K562 (cell line): ENCODE results near the gene DDX18. TPM values are rescaled to one million over a fixed set of nuclear protein-coding genes. Genes with fewer than 3 reads are reported as not detected.

Experiments
- EZH2 ChIP-seq: IDR thresholded peaks from 2 replicates; pipeline ENCODE4 v1.6.1; 2012; ENCODE audit warnings: low read depth, mild to moderate bottlenecking, inconsistent platforms, low read length, borderline replicate concordance
- GATAD2A ChIP-seq: fragments of 450-650 bp; IDR thresholded peaks from 2 replicates; pipeline ENCODE4 v1.6.1; 2017
- GTF2F1 ChIP-seq: IDR thresholded peaks from 2 replicates; pipeline ENCODE4 v1.6.1; 2011; ENCODE audit warnings: low read depth, low read length, improper control_type of control experiment
- HOXB6 ChIP-seq: fragments of 250-450 bp; sonication (Bioruptor Pico); IDR thresholded peaks from 2 replicates; pipeline ENCODE4 v1.5.1; 2022; ENCODE audit warnings: mild to moderate bottlenecking, borderline replicate concordance
- POLR2B ChIP-seq: fragments of 450-650 bp; IDR thresholded peaks from 2 replicates; pipeline ENCODE4 v1.6.1; 2018; ENCODE audit warnings: low read depth; ENCODE audit not compliant: partially characterized antibody
- RBFOX2 ChIP-seq: fragments of 200-400 bp; formaldehyde crosslinking; IDR thresholded peaks from 2 replicates; pipeline ENCODE4 v1.6.1; 2017; ENCODE audit warnings: low read depth, mild to moderate bottlenecking, low read length, moderate library complexity
- ZFX ChIP-seq: sonication (generic); formaldehyde crosslinking; IDR thresholded peaks from 2 replicates; pipeline ENCODE4 v1.8.0; 2022; ENCODE audit warnings: mild to moderate bottlenecking, missing genetic modification reagents, moderate library complexity
- polyA plus RNA-seq, 8 experiments: library from polyadenylated mRNA; depleted of rRNA in 4 of 8; stranded (reverse) in 5 of 8; unstranded in 3 of 8; fragments of >200 nt; fragmentation: Nextera tagmentation in 2 of 8; fragmentation: Illumina TruSeq in 1 of 8; extraction: Ambion mirVana in 2 of 8; extraction: Trizol in 1 of 8; gene quantifications; 2 replicates each; pipeline versions ENCODE4 v1.2.1 to v1.2.3, GENCODE V29; 2011 to 2014; ENCODE audit warnings: inconsistent platforms in 1 of 8, missing spikeins in 1 of 8
- total RNA-seq, 7 experiments: library from RNA; depleted of rRNA in 6 of 7; stranded (reverse); fragments of >200 nt in 6 of 7; fragmentation: Illumina TruSeq in 2 of 7; extraction: Trizol in 2 of 7; gene quantifications; 2 replicates each; pipeline versions ENCODE4 v1.2.1 to v1.2.3, GENCODE V29; 2011 to 2021; ENCODE audit warnings: low replicate concordance in 1 of 7
- TF ChIP-seq, protein P1 (sequence below): IDR thresholded peaks from 3 replicates; pipeline ENCODE4 v1.6.1; 2011; ENCODE audit warnings: borderline replicate concordance, mild to moderate bottlenecking, moderate library complexity; ENCODE audit not compliant: insufficient read length; ENCODE audit errors: extremely low read depth
- TF ChIP-seq, protein P2 (sequence below): fragments of 450-650 bp; IDR thresholded peaks from 2 replicates; pipeline ENCODE4 v1.7.0; 2016; ENCODE audit warnings: borderline replicate concordance

DDX18 gene
- total and polyA plus RNA-seq, 9 of the 15 experiments (the other 6 are each of a cell fraction or from before 2014, with no cell fraction given) = 67.9 to 156 (median 116) TPM

DNA sequence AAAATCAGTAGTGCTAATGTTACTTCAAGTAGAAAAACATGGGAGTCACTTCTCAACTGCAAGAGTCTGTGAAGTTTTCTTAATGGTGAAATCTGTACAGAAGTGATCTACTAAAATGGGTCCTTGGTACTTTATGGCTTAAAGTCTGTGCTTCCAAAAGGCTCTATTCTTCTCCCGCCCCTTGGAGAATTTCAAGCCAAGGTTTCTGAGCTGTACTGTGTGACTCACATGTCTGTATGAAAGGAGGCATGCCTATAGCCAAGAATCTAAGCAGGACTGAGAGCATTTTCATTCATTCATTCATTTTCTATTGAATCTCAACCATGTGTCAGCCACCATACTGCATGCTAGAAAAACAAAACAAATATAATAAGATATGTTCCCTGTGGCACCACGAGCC is 19.8 kb upstream of the DDX18 start (continued):
- TF ChIP-seq, protein P1, sequence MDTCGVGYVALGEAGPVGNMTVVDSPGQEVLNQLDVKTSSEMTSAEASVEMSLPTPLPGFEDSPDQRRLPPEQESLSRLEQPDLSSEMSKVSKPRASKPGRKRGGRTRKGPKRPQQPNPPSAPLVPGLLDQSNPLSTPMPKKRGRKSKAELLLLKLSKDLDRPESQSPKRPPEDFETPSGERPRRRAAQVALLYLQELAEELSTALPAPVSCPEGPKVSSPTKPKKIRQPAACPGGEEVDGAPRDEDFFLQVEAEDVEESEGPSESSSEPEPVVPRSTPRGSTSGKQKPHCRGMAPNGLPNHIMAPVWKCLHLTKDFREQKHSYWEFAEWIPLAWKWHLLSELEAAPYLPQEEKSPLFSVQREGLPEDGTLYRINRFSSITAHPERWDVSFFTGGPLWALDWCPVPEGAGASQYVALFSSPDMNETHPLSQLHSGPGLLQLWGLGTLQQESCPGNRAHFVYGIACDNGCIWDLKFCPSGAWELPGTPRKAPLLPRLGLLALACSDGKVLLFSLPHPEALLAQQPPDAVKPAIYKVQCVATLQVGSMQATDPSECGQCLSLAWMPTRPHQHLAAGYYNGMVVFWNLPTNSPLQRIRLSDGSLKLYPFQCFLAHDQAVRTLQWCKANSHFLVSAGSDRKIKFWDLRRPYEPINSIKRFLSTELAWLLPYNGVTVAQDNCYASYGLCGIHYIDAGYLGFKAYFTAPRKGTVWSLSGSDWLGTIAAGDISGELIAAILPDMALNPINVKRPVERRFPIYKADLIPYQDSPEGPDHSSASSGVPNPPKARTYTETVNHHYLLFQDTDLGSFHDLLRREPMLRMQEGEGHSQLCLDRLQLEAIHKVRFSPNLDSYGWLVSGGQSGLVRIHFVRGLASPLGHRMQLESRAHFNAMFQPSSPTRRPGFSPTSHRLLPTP = no peak
- no peak for TF ChIP-seq EZH2
- no peak for TF ChIP-seq GTF2F1
- TF ChIP-seq ZFX (CRISPR knock-in tag) = no peak
- TF ChIP-seq, protein P2, sequence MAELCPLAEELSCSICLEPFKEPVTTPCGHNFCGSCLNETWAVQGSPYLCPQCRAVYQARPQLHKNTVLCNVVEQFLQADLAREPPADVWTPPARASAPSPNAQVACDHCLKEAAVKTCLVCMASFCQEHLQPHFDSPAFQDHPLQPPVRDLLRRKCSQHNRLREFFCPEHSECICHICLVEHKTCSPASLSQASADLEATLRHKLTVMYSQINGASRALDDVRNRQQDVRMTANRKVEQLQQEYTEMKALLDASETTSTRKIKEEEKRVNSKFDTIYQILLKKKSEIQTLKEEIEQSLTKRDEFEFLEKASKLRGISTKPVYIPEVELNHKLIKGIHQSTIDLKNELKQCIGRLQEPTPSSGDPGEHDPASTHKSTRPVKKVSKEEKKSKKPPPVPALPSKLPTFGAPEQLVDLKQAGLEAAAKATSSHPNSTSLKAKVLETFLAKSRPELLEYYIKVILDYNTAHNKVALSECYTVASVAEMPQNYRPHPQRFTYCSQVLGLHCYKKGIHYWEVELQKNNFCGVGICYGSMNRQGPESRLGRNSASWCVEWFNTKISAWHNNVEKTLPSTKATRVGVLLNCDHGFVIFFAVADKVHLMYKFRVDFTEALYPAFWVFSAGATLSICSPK = no peak
- no peak for TF ChIP-seq RBFOX2
- no peak for TF ChIP-seq POLR2B
- no peak for TF ChIP-seq HOXB6 (CRISPR knock-in tag)
- TF ChIP-seq GATAD2A = no peak
